ENCODE results near the gene GMCL2. TPM values are rescaled to one million over a fixed set of nuclear protein-coding genes. Genes with fewer than 3 reads are reported as not detected.

Gene GMCL2
- total and polyA plus RNA-seq, 4 donors: not detected

- TF ChIP-seq ATF3 (IDR thresholded peaks at IDR 0.05) (no peak), FOXA2 (IDR thresholded peaks at IDR 0.05) (no peak), GABPA (IDR thresholded peaks at IDR 0.05 in 1 of 2, conservative IDR thresholded peaks at IDR 0.05 in 1 of 2) (no peak)
- TF ChIP-seq, protein P1, sequence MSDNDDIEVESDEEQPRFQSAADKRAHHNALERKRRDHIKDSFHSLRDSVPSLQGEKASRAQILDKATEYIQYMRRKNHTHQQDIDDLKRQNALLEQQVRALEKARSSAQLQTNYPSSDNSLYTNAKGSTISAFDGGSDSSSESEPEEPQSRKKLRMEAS (IDR thresholded peaks at IDR 0.05): no peak
These were observed 9.2 kb upstream of the GMCL2 start (continued) for GRCh38 chr5:178196281-178196812.

DNA sequence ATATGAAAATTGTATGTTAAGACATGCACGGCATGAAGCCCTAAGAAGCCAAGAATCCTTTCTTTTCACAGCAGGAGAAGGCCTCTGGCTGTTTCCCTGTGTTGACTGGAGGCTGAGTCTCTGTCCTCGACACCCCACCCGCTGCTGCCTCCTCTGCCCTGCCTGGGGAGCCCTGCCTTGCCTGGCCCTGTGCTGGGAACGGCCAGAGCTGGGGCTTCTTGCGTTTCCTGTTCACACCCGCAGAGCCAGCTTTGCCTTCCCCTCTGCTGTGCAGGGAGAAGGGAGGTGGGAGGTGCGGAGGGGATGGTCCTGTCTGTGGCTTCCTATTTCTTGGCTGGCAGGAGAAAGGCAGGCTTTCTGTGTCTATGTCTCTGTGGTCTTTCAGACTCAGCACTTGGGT is 6.9 kb upstream of the GMCL2 start:
- Histone ChIP-seq H3K9me3 (ENCODE audit: control insufficient read depth in 4 of 4, low read length in 3 of 4) (no peaks in the 10 kb centered on the region), H3K36me3 (ENCODE audit: control insufficient read depth in 4 of 4, insufficient read depth in 3 of 4, low read depth in 1 of 4, low read length in 3 of 4) (no peaks in the 10 kb centered on the region), H3K4me1 (ENCODE audit: control insufficient read depth in 4 of 4, insufficient read depth in 4 of 4, low read length in 3 of 4) (peaks cover 4 to 17% (median 6%) of the 10 kb centered on the region in 4 donors), H3K27ac (ENCODE audit: low read depth in 1 of 2, low read length in 2 of 2) (no peak overlapping the region), H3K9ac (ENCODE audit: low read depth in 1 of 2, low read length in 2 of 2) (no peak overlapping the region), H3K27me3 (ENCODE audit: control insufficient read depth in 4 of 4, insufficient read depth in 4 of 4, low read length in 3 of 4) (no peaks in the 10 kb centered on the region), H3K4me3 (ENCODE audit: low read depth in 1 of 3, low read length in 3 of 3) (no peak overlapping the region)
- DNase-seq (ENCODE audit: low spot score): no peak
- WGBS: 72% methylated on average over 7 of the region's 7 CpGs
- TF ChIP-seq FOXA2 (IDR thresholded peaks at IDR 0.05): no peak
- no peak for TF ChIP-seq RXRA (IDR thresholded peaks at IDR 0.05)
- no peak for TF ChIP-seq JUND (IDR thresholded peaks at IDR 0.05)
- no peak for TF ChIP-seq EGR1 (IDR thresholded peaks at IDR 0.05; ENCODE audit: low read depth in 2 of 2)
- TF ChIP-seq, protein P1 (IDR thresholded peaks at IDR 0.05): no peak
- no peak for TF ChIP-seq ATF3 (IDR thresholded peaks at IDR 0.05)
- TF ChIP-seq FOXA1 (IDR thresholded peaks at IDR 0.05): no peak
- no peak for TF ChIP-seq REST (IDR thresholded peaks at IDR 0.05)
- no peak for TF ChIP-seq HNF4G (IDR thresholded peaks at IDR 0.05)
- TF ChIP-seq, protein P2, sequence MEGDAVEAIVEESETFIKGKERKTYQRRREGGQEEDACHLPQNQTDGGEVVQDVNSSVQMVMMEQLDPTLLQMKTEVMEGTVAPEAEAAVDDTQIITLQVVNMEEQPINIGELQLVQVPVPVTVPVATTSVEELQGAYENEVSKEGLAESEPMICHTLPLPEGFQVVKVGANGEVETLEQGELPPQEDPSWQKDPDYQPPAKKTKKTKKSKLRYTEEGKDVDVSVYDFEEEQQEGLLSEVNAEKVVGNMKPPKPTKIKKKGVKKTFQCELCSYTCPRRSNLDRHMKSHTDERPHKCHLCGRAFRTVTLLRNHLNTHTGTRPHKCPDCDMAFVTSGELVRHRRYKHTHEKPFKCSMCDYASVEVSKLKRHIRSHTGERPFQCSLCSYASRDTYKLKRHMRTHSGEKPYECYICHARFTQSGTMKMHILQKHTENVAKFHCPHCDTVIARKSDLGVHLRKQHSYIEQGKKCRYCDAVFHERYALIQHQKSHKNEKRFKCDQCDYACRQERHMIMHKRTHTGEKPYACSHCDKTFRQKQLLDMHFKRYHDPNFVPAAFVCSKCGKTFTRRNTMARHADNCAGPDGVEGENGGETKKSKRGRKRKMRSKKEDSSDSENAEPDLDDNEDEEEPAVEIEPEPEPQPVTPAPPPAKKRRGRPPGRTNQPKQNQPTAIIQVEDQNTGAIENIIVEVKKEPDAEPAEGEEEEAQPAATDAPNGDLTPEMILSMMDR (IDR thresholded peaks at IDR 0.05; ENCODE audit: low read depth, low read length, missing input control): no peak
- TF ChIP-seq, protein P3, sequence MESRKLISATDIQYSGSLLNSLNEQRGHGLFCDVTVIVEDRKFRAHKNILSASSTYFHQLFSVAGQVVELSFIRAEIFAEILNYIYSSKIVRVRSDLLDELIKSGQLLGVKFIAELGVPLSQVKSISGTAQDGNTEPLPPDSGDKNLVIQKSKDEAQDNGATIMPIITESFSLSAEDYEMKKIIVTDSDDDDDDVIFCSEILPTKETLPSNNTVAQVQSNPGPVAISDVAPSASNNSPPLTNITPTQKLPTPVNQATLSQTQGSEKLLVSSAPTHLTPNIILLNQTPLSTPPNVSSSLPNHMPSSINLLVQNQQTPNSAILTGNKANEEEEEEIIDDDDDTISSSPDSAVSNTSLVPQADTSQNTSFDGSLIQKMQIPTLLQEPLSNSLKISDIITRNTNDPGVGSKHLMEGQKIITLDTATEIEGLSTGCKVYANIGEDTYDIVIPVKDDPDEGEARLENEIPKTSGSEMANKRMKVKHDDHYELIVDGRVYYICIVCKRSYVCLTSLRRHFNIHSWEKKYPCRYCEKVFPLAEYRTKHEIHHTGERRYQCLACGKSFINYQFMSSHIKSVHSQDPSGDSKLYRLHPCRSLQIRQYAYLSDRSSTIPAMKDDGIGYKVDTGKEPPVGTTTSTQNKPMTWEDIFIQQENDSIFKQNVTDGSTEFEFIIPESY (IDR thresholded peaks at IDR 0.05): no peak
- no peak for TF ChIP-seq TAF1 (conservative IDR thresholded peaks at IDR 0.05)
- TF ChIP-seq YY1 (IDR thresholded peaks at IDR 0.05): no peak
- no peak for TF ChIP-seq NR2F2 (IDR thresholded peaks at IDR 0.05)
- TF ChIP-seq GABPA (IDR thresholded peaks at IDR 0.05 in 1 of 2, conservative IDR thresholded peaks at IDR 0.05 in 1 of 2): no peak
- no peak for TF ChIP-seq HNF4A (conservative IDR thresholded peaks at IDR 0.05)
- TF ChIP-seq RAD21 (IDR thresholded peaks at IDR 0.05): no peak
- no peak for TF ChIP-seq SP1 (IDR thresholded peaks at IDR 0.05)

Measured in liver (tissue), 9 donors.